Jurkat, Clone E6-1 (cell line): ENCODE results near the gene FGF19. TPM values are rescaled to one million over a fixed set of nuclear protein-coding genes. Genes with fewer than 3 reads are reported as not detected.

Source experiments
- DNase-seq: peaks from one replicate; pipeline ENCODE4 v3.0.0-alpha.2; 2011; ENCODE audit warnings: low read depth, low spot score
- H3K4me3 ChIP-seq: 2 replicates; pipeline ENCODE4 v1.5.1; 2011; ENCODE audit warnings: mild to moderate bottlenecking, low read length, control low read depth, moderate library complexity
- polyA plus RNA-seq: library from polyadenylated mRNA; unstranded; fragments of >200 nt; gene quantifications from one replicate; pipeline ENCODE4 v1.2.1, GENCODE V29; 2012; ENCODE audit warnings: missing spikeins; ENCODE audit not compliant: insufficient read length, insufficient read depth

The FGF19 gene
- polyA plus RNA-seq: not detected

- no peak for DNase-seq
- H3K4me3 ChIP-seq: no peak within 1 kb of the TSS
These were observed at the start of gene FGF19 for GRCh38 chr11:69703768-69704507. FGF19 (minus strand) TSS chr11:69704022; CDS start chr11:69703876, 146 bp downstream.

- no peak for DNase-seq
- H3K4me3 ChIP-seq: no peak overlapping the region
These were observed 49.1 kb upstream of the FGF19 start for GRCh38 chr11:69752890-69753289.

DNA sequence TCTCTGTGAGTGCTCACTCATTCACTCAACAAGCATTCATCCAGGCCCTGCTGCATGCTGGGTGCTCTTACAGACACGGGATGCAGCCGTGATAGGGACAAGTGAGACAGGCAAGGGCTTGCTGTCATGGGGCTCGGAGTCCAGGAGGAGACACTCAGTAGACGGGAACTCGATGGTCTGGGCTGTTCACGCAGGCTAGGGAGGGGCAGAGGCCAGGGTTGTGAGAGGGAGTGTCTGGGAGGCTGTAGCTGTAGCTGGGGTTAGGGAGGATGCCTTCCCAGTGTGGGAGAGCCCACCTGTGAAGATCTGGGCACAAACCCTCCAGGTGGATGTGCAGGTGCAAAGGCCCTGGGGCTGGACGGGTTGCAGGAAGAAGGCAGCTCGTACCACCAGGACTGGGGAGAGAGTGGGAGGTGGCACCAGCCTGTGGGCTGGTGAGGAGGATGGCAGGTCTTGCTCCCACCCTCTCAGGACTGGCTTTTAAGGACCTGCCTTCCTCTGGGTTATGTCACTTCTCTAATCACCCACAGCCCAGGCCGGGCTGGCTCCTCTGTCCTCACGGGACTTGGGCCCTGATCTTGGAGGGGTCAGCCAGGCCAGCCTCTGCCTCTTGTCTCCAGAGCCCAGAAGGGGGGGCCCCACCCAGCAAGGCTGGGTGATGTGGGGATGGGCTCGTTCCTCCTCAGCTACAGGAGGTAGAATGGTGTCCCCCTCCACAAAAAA is 47.2 kb upstream of the FGF19 start:
- DNase-seq: no peak
- H3K4me3 ChIP-seq: no peak overlapping the region

GRCh38 chr11:69750108-69750850 is 46.5 kb upstream of the FGF19 start:
- no peak overlapping the region for H3K4me3 ChIP-seq
- DNase-seq: no peak

DNA sequence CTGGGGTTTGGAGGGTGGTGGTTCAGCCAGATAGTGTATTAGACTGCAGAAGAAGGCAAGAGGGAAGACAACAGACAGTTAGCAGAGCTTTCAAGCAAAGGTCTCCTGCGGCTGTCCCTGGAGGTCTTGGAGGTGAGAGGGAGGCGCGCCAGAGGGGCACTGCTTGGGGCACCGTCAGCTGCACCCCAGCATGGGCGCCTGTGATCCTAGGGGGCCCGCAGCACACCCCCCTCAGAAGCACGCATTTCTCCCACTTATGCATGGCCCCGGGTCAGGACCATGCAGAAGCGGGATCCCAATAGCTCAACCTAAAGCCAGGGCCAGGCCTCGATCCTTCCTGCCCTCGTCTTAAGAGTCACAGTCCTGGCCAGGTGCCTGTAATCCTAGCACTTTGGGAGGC is 44.8 kb upstream of the FGF19 start:
- H3K4me3 ChIP-seq: no peak overlapping the region
- DNase-seq: no peak

GRCh38 chr11:69746752-69747742 is 43.2 kb upstream of the FGF19 start:
- no peak overlapping the region for H3K4me3 ChIP-seq
- DNase-seq: no peak

DNA sequence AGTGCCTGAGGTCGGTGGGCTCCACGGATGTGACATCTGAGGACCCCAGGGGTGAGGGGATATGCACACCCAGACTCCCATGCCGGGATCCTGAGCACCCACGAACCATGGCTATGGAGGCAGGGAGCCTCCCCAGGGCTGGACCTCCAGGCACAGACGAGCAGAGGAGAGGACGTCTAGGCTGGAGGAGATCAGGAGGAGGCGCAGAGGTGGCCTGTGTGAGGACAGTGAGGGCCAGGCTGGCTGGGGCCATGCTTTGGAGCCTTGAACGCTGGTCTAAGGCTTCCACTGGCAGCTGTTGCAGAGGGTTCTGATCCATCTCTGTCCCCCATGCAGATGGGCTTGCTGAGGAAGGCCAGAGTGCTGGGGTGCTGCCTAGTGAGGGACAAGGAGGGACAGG is 42.3 kb upstream of the FGF19 start:
- DNase-seq: no peak
- no peak overlapping the region for H3K4me3 ChIP-seq

DNA sequence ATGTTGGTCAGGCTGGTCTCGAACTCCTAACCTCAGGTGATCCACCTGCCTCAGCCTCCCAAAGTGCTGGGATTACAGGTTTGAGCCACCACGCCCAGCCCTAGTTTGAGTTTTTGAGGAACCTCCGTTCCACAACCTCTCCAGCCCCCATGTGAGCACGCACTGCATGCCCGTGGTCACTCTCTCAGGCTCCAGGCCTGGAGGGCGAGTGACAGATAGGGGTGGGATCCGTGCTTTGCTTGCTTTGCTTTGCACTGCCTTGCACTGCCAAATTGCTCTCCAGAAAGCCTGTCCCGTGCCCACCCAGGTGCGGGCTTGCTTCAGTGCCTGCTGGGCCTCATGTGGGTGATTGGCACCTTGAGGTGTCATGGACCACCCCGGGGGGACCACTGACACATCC is 41.4 kb upstream of the FGF19 start:
- H3K4me3 ChIP-seq: no peak overlapping the region
- no peak for DNase-seq

DNA sequence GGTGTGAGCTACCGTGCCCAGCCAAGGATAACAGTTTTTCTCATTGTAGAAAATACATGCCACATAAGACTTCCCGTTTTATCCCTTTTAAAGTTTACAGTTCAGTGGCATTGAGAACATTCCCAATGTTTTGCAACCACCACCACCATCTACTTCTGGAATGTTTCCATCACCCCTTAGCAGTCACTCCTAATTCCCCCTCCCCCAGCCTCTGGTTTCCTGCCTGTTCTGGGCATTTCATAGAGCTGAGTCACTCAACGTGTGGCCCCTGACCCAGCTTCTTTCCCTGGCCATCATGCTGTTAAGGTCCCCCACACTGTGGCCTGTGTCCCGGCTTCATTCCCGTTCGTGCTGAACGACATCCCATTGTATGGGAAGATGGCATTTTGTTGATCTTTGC is 40.6 kb upstream of the FGF19 start:
- H3K4me3 ChIP-seq: no peak overlapping the region
- no peak for DNase-seq

DNA sequence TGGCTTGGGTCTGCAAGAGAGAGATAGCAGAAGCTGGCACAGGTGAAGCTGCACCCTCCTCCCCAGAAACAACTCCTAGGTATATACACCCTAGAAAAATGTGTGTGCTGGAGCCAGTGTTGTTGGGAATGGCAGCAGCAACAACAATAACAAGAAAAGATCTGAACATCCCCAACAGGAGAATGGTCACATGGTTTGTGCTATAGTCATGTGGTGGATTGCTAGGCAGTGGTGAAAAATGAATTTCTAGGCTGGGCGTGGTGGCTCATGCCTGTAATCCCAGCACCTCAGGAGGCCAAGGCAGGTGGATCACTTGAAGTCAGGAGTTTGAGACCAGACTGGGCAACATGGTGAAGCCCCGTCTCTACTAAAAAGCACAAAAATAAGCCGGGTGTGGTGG is 31.0 kb upstream of the FGF19 start:
- H3K4me3 ChIP-seq: no peak overlapping the region
- DNase-seq: no peak

DNA sequence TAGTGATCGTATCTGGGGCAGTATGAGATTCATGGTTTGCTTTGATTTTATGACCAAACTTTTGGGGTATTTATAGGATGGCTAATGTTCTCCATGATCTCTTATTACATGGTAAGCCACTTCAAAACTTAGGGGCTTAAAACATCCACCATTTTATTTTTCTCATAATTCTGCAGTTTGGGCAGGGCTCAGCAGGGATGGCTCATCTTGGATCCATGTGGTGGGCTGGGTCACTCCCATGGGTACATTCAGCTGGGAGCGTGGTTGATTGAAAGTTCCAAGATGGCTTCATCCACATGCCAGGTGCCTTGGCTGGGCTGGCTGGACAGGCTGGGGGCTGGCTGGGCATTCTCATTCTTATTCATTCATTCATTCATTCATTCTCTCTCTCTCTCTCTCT is 30.5 kb upstream of the FGF19 start:
- no peak overlapping the region for H3K4me3 ChIP-seq
- no peak for DNase-seq

- no peak for DNase-seq
These were observed 29.1 kb upstream of the FGF19 start for GRCh38 chr11:69732910-69733309.

DNA sequence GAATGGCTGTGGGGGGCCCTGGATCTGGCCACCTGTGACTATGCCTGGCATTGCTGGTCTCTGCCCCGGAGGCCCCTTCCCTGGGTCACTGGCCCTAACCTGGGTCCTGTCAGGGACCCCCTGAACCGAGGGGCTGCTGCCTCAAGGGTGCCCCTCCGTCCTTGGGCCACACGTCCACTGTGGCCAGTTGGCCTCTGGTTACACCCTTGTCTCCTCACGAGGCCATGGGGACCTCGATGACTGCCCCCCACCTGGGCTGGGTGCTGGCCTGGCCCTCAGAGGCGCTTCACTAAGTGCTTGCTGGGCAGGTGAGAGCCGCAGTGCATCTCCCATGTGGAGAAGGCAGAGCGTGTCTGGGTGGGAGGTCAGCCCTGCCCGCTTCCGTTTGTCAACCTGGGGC is 27.3 kb upstream of the FGF19 start:
- no peak overlapping the region for H3K4me3 ChIP-seq
- DNase-seq: no peak

More at GRCh38 chr11:69732910-69733309, 29.1 kb upstream of the FGF19 start:
- H3K4me3 ChIP-seq: no peak overlapping the region

GRCh38 chr11:69730500-69730899 is 26.7 kb upstream of the FGF19 start:
- no peak for DNase-seq
- no peak overlapping the region for H3K4me3 ChIP-seq

DNA sequence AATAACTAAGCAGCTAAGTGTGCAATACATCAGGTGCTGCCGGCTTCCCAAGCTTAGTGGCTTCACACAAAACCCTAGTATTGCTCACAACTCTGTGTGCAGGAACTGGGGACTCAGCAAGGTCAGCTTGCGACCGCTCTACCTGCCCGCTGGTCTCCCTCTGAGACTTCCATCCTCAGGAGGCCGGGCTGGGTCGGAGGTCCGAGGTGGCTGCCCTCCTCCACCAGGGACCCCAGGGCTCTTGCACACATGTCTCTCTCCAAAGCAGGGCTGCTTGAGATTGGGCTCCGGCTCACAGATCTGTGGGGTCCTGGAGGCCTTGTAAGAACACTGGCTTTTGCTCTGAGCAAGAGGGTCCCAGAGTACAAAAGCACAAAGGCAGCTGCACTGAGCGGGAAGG is 25.4 kb upstream of the FGF19 start:
- H3K4me3 ChIP-seq: no peak overlapping the region
- DNase-seq: no peak

GRCh38 chr11:69727266-69727665 is 23.4 kb upstream of the FGF19 start:
- no peak for DNase-seq

GRCh38 chr11:69726481-69726880 is 22.7 kb upstream of the FGF19 start:
- no peak overlapping the region for H3K4me3 ChIP-seq
- peak; percentile 54 for DNase-seq

More at GRCh38 chr11:69727266-69727665, 23.4 kb upstream of the FGF19 start:
- H3K4me3 ChIP-seq: no peak overlapping the region

DNA sequence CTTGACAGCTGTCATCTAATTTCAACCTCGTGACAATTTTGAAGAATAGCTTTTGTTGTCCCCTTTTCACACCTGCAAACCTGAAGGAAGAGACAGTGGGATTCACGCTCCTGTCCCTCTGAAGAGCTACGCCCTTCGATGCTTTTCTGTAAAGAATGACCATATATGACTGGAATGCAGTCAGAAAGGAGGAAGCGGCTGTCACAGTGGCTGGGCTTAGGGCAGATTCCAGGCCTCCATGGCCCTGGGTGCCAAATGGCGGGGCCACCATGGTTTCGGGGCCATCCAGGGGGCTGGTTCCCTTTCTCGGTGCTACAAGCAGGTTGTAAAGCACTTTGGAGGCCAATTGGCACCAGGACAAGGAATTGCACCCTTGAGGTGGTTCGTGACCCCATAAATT is 22.2 kb upstream of the FGF19 start:
- no peak overlapping the region for H3K4me3 ChIP-seq
- no peak for DNase-seq

- DNase-seq: no peak
These were observed 17.9 kb upstream of the FGF19 start for GRCh38 chr11:69721745-69722144.

More at GRCh38 chr11:69721745-69722144, 17.9 kb upstream of the FGF19 start:
- no peak overlapping the region for H3K4me3 ChIP-seq
